ENCODE results near the gene ELFN2.
A peak's percentile ranks its signal among the peaks of the same experiment; 100 is the strongest.

The ELFN2 gene

DNA sequence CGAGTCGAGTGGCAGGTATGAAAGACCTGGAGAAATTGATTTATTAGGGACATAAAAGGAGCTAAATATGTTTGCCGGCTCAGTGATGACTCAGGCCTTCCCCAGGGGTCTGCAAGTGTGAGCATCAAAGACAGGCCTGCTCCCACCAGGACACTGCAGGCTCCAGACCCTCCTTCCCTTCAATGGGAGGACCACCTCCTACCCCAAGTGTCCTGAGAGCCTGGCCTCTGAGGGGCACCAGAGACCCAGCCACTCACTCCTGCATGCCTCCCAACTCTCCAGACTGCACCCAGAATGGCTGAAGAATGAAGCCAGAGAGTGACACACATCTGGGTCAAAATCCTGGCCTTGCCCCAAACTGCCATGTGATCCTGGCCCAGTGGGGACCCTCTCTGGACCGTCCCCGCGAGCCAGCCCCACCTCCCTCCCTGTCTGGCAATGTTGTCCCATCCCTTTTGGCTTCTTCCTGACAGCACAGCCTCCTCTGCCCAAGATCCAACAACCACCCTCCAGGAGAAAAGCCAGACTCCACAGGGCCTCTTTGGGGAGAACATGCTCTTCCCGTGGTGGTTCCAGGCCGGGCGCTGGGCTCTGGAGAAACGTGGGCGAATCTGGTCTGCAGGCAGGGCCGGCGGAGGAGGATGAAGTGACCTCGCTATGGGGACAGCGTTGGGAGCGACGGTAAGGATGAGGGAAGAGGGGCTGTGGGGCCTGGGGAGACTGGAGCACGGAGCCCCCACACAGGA lies 108.7 kb downstream of the ELFN2 start:
- TF ChIP-seq, protein P1, sequence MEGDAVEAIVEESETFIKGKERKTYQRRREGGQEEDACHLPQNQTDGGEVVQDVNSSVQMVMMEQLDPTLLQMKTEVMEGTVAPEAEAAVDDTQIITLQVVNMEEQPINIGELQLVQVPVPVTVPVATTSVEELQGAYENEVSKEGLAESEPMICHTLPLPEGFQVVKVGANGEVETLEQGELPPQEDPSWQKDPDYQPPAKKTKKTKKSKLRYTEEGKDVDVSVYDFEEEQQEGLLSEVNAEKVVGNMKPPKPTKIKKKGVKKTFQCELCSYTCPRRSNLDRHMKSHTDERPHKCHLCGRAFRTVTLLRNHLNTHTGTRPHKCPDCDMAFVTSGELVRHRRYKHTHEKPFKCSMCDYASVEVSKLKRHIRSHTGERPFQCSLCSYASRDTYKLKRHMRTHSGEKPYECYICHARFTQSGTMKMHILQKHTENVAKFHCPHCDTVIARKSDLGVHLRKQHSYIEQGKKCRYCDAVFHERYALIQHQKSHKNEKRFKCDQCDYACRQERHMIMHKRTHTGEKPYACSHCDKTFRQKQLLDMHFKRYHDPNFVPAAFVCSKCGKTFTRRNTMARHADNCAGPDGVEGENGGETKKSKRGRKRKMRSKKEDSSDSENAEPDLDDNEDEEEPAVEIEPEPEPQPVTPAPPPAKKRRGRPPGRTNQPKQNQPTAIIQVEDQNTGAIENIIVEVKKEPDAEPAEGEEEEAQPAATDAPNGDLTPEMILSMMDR (conservative IDR thresholded peaks at IDR 0.05; ENCODE audit: low read depth, low read length) = peak; percentile 26
- no peak overlapping the region for H3K4me3 ChIP-seq (ENCODE audit: low read depth, low read length)
- DNase-seq (ENCODE audit: low read depth) = no peak

All from choroid plexus epithelial cell (primary cell).